HG02970 (cell line): ENCODE results near the gene INPP5K.
"Not testable (repeated sequence)": the region's sequence is repeated elsewhere in the genome, so short reads cannot be mapped to it uniquely, and the experiment has no call there.

Source experiments
- ATAC-seq: cut with Tn5 transposase; IDR thresholded peaks from one replicate; pipeline ENCODE4 v1.9.1; 2021; ENCODE audit warnings: mild to moderate bottlenecking, moderate library complexity, moderate number of reproducible peaks; ENCODE audit not compliant: unreplicated experiment, low FRiP score

INPP5K gene

GRCh38 chr17:1470071-1470754 lies 46.2 kb downstream of the INPP5K start:
- no peak for ATAC-seq

GRCh38 chr17:1469231-1469852 lies 47.1 kb downstream of the INPP5K start:
- no peak for ATAC-seq

- ATAC-seq: no peak
These were observed 48.4 kb downstream of the INPP5K start for GRCh38 chr17:1467898-1468492.

GRCh38 chr17:1467258-1467657 lies 49.2 kb downstream of the INPP5K start:
- ATAC-seq: no peak

GRCh38 chr17:1464186-1464585 lies 52.2 kb downstream of the INPP5K start:
- no peak for ATAC-seq

GRCh38 chr17:1462164-1463112 lies 54.0 kb downstream of the INPP5K start:
- ATAC-seq: no peak

GRCh38 chr17:1461198-1461944 lies 55.0 kb downstream of the INPP5K start:
- no peak for ATAC-seq

- ATAC-seq: no peak
These were observed 56.2 kb downstream of the INPP5K start for GRCh38 chr17:1460233-1460632.

GRCh38 chr17:1455797-1456599 lies 60.4 kb downstream of the INPP5K start, which contains the start of gene CRK:
CRK (minus strand) TSS chr17:1456232; CDS start chr17:1456117, 115 bp downstream.
- peak; percentile 91 for ATAC-seq

- peak; percentile 28 for ATAC-seq
These were observed 61.1 kb downstream of the INPP5K start for GRCh38 chr17:1455291-1455796.

GRCh38 chr17:1454541-1454940 lies 61.9 kb downstream of the INPP5K start:
- ATAC-seq: no peak

GRCh38 chr17:1453694-1454093 lies 62.7 kb downstream of the INPP5K start:
- not testable (repeated sequence) for ATAC-seq

GRCh38 chr17:1452836-1453235 lies 63.6 kb downstream of the INPP5K start:
- ATAC-seq: no peak

GRCh38 chr17:1450261-1450660 lies 66.2 kb downstream of the INPP5K start:
- ATAC-seq: not testable (repeated sequence)

GRCh38 chr17:1449412-1449967 lies 66.9 kb downstream of the INPP5K start:
- ATAC-seq: no peak

- ATAC-seq: no peak
These were observed 69.4 kb downstream of the INPP5K start for GRCh38 chr17:1447052-1447451.

GRCh38 chr17:1446201-1446600 lies 70.2 kb downstream of the INPP5K start:
- no peak for ATAC-seq

GRCh38 chr17:1445695-1446094 lies 70.7 kb downstream of the INPP5K start:
- ATAC-seq: not testable (repeated sequence)
